GM12878 (cell line): ENCODE data around the gene PAIP1. TPM values are rescaled to one million over a fixed set of nuclear protein-coding genes. Genes with fewer than 3 reads are reported as not detected.

Source experiments
- ATAC-seq: fragments of 200-7000 bp; cut with Tn5 transposase; 3 replicates; pipeline ENCODE4 v1.9.1; 2020; ENCODE audit warnings: mild to moderate bottlenecking, moderate library complexity
- BruUV-seq: library from RNA; stranded (reverse); fragments of 400-500 nt; replicated peaks from 2 replicates; lab custom pipeline; 2021; lab: Mats Ljungman, UMichigan
- CTCF ChIA-PET: fragments of 300-600 bp; sonication (Branson Sonifier 250); formaldehyde crosslinking; extraction: SDS; loops from one replicate; lab custom pipeline; 2021; ENCODE audit warnings: inconsistent platforms; lab: Yijun Ruan, JAX
- POLR2A ChIA-PET: fragments of 350-600 bp; formaldehyde crosslinking; extraction: SDS; loops from one replicate; lab custom pipeline; 2021; ENCODE audit warnings: inconsistent platforms; lab: Charles Lee
- RAD21 ChIA-PET: fragments of 300-600 bp; sonication (Branson Sonifier 250); formaldehyde crosslinking; loops from one replicate; lab custom pipeline; 2023; ENCODE audit warnings: antibody characterized with exemption; ENCODE audit not compliant: unreplicated experiment; lab: Charles Lee
- SMC1A ChIA-PET: fragments of 300-600 bp; sonication (Branson Sonifier 250); formaldehyde crosslinking; loops from one replicate; lab custom pipeline; 2023; ENCODE audit not compliant: unreplicated experiment, uncharacterized antibody; lab: Charles Lee
- DNase-seq: peaks from one replicate; pipeline ENCODE4 v3.0.0-alpha.2; 2011; ENCODE audit warnings: low read depth, low spot score
- FAIRE-seq: peaks from 3 replicates; lab custom pipeline; 2011; peaks lifted over from hg19 to GRCh38; lab: Jason Lieb, UNC
- H2AFZ ChIP-seq: 2 replicates; pipeline ENCODE4 v1.6.0; 2011; ENCODE audit warnings: low read depth, low read length, control low read depth; ENCODE audit not compliant: control insufficient read depth
- H3K27ac ChIP-seq: 2 replicates; pipeline ENCODE4 v1.5.1; 2011; ENCODE audit warnings: control low read depth; ENCODE audit not compliant: control insufficient read depth, insufficient read depth
- H3K27me3 ChIP-seq, 2 experiments: replicated peaks in 1 of 2; 2 replicates each; pipeline versions ENCODE4 v1.6.0 to v1.6.1; 2011; ENCODE audit warnings: low read length in 1 of 2; ENCODE audit not compliant: control insufficient read depth in 2 of 2, insufficient read depth in 2 of 2
- H3K36me3 ChIP-seq, 2 experiments: 2 replicates each; pipeline ENCODE4 v1.5.1; 2011; ENCODE audit warnings: low read length in 1 of 2; ENCODE audit not compliant: control insufficient read depth in 2 of 2, insufficient read depth in 2 of 2
- H3K4me1 ChIP-seq: 2 replicates; pipeline ENCODE4 v1.6.1; 2011; ENCODE audit warnings: mild to moderate bottlenecking, low read length, moderate library complexity, mixed read lengths; ENCODE audit not compliant: control insufficient read depth, insufficient read depth
- H3K4me2 ChIP-seq: 2 replicates; pipeline ENCODE4 v1.6.0; 2011; ENCODE audit warnings: control low read depth; ENCODE audit not compliant: control insufficient read depth, insufficient read depth
- H3K4me3 ChIP-seq: fragments of 200-600 bp; sonication (generic); 2 replicates; pipeline ENCODE4 v1.5.1; 2016
- H3K79me2 ChIP-seq: 2 replicates; pipeline ENCODE4 v1.6.0; 2011; ENCODE audit warnings: low read length; ENCODE audit not compliant: control insufficient read depth, insufficient read depth
- H3K9ac ChIP-seq: 2 replicates; pipeline ENCODE4 v1.8.0; 2011; ENCODE audit warnings: low read length, control low read depth, mixed read lengths; ENCODE audit not compliant: control insufficient read depth, insufficient read depth
- H3K9me3 ChIP-seq: replicated peaks from 3 replicates; pipeline ENCODE4 v1.5.1; 2011; ENCODE audit warnings: mild to moderate bottlenecking, low read length; ENCODE audit not compliant: control insufficient read depth, insufficient read depth
- H4K20me1 ChIP-seq: 2 replicates; pipeline ENCODE4 v1.6.0; 2011; ENCODE audit not compliant: control insufficient read depth, insufficient read depth
- ASH2L ChIP-seq: fragments of 300-600, 200-600 bp; sonication (generic); IDR thresholded peaks from 2 replicates; pipeline ENCODE4 v1.6.1; 2017; ENCODE audit warnings: low read depth, mild to moderate bottlenecking, borderline replicate concordance
- CHD1 ChIP-seq: IDR thresholded peaks from 2 replicates; pipeline ENCODE4 v1.6.1; 2012; ENCODE audit warnings: low read depth, low read length, improper control_type of control experiment
- CREM ChIP-seq: IDR thresholded peaks from 2 replicates; pipeline ENCODE4 v1.6.1; 2014; ENCODE audit warnings: antibody characterized with exemption, low read depth
- ESRRA ChIP-seq: IDR thresholded peaks from 2 replicates; pipeline ENCODE4 v1.6.1; 2012; ENCODE audit warnings: mild to moderate bottlenecking, low read length, improper control_type of control experiment
- HCFC1 ChIP-seq: fragments of 150-350 bp; IDR thresholded peaks from 2 replicates; pipeline ENCODE4 v1.6.1; 2014; ENCODE audit warnings: low read length
- HSF1 ChIP-seq: fragments of 150-350 bp; IDR thresholded peaks from 2 replicates; pipeline ENCODE4 v1.6.1; 2014; ENCODE audit warnings: mild to moderate bottlenecking, low read depth, low read length
- IRF3 ChIP-seq: fragments of 450-650 bp; IDR thresholded peaks from 2 replicates; pipeline ENCODE4 v1.6.1; 2014; ENCODE audit warnings: mild to moderate bottlenecking
- JUNB ChIP-seq: IDR thresholded peaks from 2 replicates; pipeline ENCODE4 v1.6.1; 2016; ENCODE audit warnings: antibody characterized with exemption, mild to moderate bottlenecking
- MYB ChIP-seq: fragments of 150-350 bp; IDR thresholded peaks from 2 replicates; pipeline ENCODE4 v1.6.1; 2014; ENCODE audit warnings: mild to moderate bottlenecking, low read depth, low read length, borderline replicate concordance
- NBN ChIP-seq: fragments of 450-650 bp; IDR thresholded peaks from 2 replicates; pipeline ENCODE4 v1.6.1; 2016
- ZBTB4 ChIP-seq: fragments of 450-650 bp; formaldehyde crosslinking; IDR thresholded peaks from 2 replicates; pipeline ENCODE4 v1.4.0; 2022; ENCODE audit warnings: mild to moderate bottlenecking, moderate library complexity
- ZNF592 ChIP-seq: fragments of 450-650 bp; IDR thresholded peaks from 2 replicates; pipeline ENCODE4 v1.6.1; 2017; ENCODE audit warnings: mild to moderate bottlenecking, moderate library complexity
- ZNF622 ChIP-seq: fragments of 450-650 bp; IDR thresholded peaks from 2 replicates; pipeline ENCODE4 v1.6.1; 2017; ENCODE audit warnings: mild to moderate bottlenecking, inconsistent platforms
- WGBS: methylation state at CpG from one replicate; pipeline ENCODE4 v1.1.6; 2016; ENCODE audit warnings: low lambda C conversion rate; ENCODE audit not compliant: insufficient replicate concordance, insufficient coverage; ENCODE audit errors: missing lambda C conversion rate; 5-methylcytosine and 5-hydroxymethylcytosine counted together
- in situ Hi-C: fragments of 300-500 bp; cut with MboI; formaldehyde crosslinking; loops from 9 replicates; pipeline ENCODE4 v1.14.3; 2018; ENCODE audit warnings: mixed read lengths
- intact Hi-C: fragments of 100-400 bp; cut with micrococcal nuclease; formaldehyde crosslinking; loops from one replicate; pipeline ENCODE4 v1.14.2; 2022; ENCODE audit not compliant: unreplicated experiment
- polyA plus RNA-seq, 11 experiments: library from polyadenylated mRNA; depleted of rRNA in 4 of 11; unstranded in 6 of 11; stranded (reverse) in 5 of 11; fragments of >200 nt; fragmentation: Nextera tagmentation in 4 of 11; fragmentation: Illumina TruSeq in 1 of 11; extraction: Ambion mirVana in 4 of 11; extraction: Trizol in 1 of 11; gene quantifications; 1 replicate in 1 of 11; 2 replicates in 10 of 11; pipeline versions ENCODE4 v1.2.1 to v1.2.3, GENCODE V29; 2011 to 2016; ENCODE audit warnings: inconsistent platforms in 2 of 11, missing spikeins in 2 of 11, low read depth in 1 of 11
- total RNA-seq, 4 experiments: library from RNA; depleted of rRNA in 3 of 4; stranded (reverse); fragments of >200 nt in 3 of 4; fragmentation: Illumina TruSeq in 1 of 4; extraction: Trizol in 1 of 4; gene quantifications; 2 replicates each; pipeline versions ENCODE4 v1.2.1 to v1.2.3, GENCODE V29; 2013 to 2021

The PAIP1 gene
- total and polyA plus RNA-seq, 10 of the 15 experiments (the other 5 are each of a cell fraction or from before 2014, with no cell fraction given) = 37.4 to 90.9 (median 57.0) TPM

GRCh38 chr5:43514025-43514424, 42.9 kb downstream of the PAIP1 start:
- H3K79me2 ChIP-seq = peaks cover 23% of the 10 kb centered on the region
- ATAC-seq (no peak), FAIRE-seq (no peak), DNase-seq (no peak)
- ChIA-PET CTCF (interaction anchor here (2.2 kb wide), 1 partner anchor 29 kb away, joined by 20 read pairs; the partner anchor contains the start of gene TMEM267), POLR2A (interaction anchor here (0.5 to 3.9 kb wide), 2 partner anchors 29 kb away, joined by 3 to 24 read pairs; partner anchors contain the start of gene TMEM267), SMC1A (interaction anchor here (1.3 to 2.7 kb wide), 5 partner anchors 15 to 89 kb away, joined by 3 to 12 read pairs (median 4); partner anchors contain the start of genes NNT and TMEM267), RAD21 (no interaction called here)
- no peaks in the 10 kb centered on the region for H3K36me3 ChIP-seq
- intact Hi-C loops = no loop called here
- no peaks in the 10 kb centered on the region for H3K27me3 ChIP-seq
- in situ Hi-C loops = no loop called here
- H3K9ac ChIP-seq = peak overlapping the region; percentile 64
- H3K4me3 ChIP-seq = peak overlapping the region; percentile 92
- H2AFZ ChIP-seq = peak overlapping the region; percentile 25
- H3K4me2 ChIP-seq = peak overlapping the region; percentile 14
- peak overlapping the region; percentile 74 for H3K27ac ChIP-seq
- H3K4me1 ChIP-seq = no peaks in the 10 kb centered on the region
- no peaks in the 10 kb centered on the region for H3K9me3 ChIP-seq
- 14% methylated on average over 4 of the region's 4 CpGs for WGBS
- no TSS peak for BruUV-seq
- no peaks in the 10 kb centered on the region for H4K20me1 ChIP-seq
- TF ChIP-seq CREM (no peak), JUNB (no peak), ZBTB4 (CRISPR knock-in tag) (no peak), ESRRA (no peak), ASH2L (no peak), ZNF622 (no peak), IRF3 (no peak), NBN (no peak), MYB (no peak), ZNF592 (no peak), HSF1 (no peak), HCFC1 (no peak), CHD1 (no peak)
